GM20000 (cell line): ENCODE data around the gene ADSS1.

Experiments used
- DNase-seq: peaks from one replicate; pipeline ENCODE4 v3.0.0; 2012; ENCODE audit warnings: low spot score
- TF ChIP-seq, protein P1 (sequence below): IDR thresholded peaks from 2 replicates; pipeline ENCODE4 v1.5.1; 2012; ENCODE audit warnings: mild to moderate bottlenecking, control low read depth; ENCODE audit errors: extremely low read depth, missing control alignments

ADSS1 gene

DNA sequence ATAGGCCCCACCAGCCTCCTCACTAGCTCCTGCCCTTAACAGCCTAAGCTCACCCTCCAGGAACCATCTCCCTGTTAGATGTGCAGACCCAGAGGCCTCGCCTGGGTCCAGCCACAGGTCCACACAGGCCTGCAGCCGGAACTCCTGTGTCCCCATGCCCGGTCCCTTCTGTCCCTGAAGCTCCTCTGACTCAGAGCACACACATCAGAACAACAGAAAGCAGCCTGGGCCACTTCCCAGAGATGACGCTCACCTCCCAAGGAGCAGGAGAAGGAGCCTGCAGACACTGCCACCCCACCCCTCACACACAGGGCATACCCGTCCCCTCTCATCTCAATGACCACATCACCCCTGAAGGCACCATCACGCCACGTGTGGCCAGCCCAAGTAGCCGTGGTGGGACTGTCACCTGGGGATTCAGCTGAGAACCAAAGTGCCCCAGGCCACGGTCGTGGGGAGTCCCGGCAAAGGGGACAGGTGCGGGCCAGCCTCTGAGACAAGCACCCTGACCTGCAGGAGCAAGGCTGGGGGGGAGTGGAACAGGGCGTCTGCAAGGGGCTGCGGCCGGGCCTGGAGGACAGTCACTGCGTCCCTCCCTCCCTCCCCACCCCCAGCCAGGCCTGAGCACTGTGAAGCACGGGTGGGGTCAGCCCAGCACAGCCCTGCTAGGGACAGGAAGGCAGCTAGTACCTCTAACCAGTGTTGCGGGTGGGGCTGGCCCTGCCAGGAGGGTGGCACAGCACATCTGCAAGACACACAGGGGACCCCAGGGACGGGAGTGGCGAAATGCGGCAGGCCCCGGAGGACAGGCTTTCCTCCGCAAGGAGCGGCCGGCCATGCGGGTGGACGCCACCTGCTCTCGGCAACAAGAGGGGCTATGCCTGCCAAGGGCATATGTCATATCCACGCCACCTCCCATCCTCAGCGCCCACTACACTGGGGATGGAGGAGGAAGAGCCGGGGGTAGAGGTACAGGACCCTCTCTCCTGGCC lies 66.0 kb downstream of the ADSS1 start:
- no peak for DNase-seq
- TF ChIP-seq, protein P1, sequence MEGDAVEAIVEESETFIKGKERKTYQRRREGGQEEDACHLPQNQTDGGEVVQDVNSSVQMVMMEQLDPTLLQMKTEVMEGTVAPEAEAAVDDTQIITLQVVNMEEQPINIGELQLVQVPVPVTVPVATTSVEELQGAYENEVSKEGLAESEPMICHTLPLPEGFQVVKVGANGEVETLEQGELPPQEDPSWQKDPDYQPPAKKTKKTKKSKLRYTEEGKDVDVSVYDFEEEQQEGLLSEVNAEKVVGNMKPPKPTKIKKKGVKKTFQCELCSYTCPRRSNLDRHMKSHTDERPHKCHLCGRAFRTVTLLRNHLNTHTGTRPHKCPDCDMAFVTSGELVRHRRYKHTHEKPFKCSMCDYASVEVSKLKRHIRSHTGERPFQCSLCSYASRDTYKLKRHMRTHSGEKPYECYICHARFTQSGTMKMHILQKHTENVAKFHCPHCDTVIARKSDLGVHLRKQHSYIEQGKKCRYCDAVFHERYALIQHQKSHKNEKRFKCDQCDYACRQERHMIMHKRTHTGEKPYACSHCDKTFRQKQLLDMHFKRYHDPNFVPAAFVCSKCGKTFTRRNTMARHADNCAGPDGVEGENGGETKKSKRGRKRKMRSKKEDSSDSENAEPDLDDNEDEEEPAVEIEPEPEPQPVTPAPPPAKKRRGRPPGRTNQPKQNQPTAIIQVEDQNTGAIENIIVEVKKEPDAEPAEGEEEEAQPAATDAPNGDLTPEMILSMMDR, result no peak

DNA sequence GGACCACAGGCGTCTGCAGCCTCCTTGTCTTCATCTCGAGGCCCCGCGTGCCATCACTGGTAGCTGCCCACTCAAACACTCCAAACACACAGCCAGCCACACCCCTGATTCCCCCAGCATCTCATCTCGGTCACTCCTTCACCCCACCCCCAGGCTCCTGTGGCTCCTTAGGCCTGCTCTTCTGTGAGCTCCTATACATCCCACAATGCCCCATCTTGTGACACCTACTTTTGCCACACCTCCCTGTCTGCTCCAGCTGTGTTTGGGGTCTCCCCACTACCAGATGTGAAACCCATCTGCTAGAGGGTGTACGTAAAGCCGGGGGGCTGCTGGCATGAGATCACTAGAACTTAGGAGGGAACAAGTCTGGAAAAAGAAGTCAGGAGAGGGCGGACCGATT lies 67.4 kb downstream of the ADSS1 start:
- DNase-seq, result no peak
- TF ChIP-seq, protein P1, result no peak

DNA sequence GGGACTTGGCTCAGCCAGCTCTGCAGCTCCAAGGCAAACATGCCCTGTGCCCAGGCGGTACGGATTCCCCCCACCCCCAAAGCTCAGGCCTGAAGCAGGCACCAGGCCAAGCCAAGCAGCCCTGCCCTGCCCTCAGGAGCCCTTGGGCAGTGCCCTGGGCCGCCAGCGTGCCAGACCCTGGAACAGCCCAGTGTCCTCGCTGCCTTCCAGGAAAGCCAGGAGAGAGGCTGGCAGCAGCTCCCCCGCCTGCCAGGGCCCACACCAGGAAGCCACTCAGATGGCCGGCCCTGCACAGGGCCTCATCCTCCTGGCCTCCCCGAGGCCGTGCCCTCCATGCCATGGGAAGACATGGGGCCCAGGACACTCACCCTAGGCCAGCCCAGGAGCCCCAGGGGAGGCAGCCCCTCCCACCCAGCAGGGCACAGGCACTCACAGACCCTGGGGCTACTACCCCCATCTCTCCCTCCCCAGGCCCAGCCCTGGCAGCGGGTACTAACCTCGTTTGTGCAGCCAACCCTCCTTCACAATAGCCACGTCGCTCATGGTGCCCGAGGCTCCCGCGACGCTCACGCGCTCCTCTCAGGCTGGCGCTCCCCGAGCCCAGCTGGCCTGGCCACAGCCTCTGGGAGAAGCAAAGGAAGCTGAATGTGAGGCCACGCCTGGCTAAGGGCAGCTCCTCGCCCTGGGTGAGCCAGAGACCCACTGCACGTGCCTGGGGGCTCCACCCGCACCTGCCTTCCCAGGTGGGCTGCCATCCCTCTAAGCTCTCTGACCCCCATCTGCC lies 68.3 kb downstream of the ADSS1 start:
- DNase-seq, result no peak
- TF ChIP-seq, protein P1, result no peak

DNA sequence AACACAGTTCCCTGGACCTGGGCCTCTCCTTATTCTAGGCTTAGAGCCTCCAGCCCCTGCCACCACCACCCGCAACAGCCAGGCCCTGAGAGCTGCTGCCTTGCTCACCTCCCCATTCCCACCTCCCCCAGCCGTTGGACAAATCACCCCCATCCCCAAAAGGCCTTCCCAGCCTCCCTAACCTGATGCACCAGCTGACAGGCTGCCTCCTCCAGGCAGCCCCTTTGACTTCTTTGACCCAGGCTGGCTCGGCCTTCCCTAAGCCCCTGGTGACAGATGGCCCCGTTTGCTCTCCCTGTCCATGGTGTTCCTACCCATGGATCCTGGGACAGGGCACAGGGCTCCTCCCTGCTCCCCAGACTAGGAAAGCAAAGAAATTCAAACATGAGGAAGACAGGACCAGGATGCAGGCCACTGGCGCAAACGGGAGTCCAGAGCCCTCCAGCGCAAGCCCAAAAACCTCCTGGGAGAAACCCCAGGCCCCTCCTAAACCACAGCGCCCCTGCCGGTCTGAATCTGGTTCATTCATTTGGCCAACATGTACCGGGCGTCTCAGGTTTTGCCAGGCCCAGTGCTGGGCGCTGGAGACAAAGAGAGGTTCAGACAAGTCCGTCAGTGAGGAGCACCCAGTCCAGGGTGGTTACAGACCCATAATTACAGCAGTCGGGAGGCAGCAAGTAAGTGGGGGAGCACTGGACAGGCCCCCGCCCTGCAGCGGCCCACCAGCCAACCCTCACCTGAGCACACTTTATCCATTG lies 69.1 kb downstream of the ADSS1 start:
- DNase-seq, result no peak

DNA sequence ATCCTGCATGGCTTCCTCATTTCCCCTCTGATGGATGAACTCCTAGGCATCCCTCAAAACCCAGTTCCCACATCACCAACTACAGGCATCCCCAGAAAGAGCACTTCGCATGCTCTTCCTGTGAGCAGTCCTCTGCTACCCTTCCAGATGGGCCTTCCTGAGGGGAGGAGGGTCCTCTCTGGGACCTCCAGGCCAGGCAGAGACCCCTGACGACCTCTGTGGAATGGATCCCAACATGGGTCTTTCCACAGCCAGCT lies 69.6 kb downstream of the ADSS1 start:
- no peak for DNase-seq
- TF ChIP-seq, protein P1, result no peak

More for the DNA sequence above, 69.1 kb downstream of the ADSS1 start:
- TF ChIP-seq, protein P1, result no peak

DNA sequence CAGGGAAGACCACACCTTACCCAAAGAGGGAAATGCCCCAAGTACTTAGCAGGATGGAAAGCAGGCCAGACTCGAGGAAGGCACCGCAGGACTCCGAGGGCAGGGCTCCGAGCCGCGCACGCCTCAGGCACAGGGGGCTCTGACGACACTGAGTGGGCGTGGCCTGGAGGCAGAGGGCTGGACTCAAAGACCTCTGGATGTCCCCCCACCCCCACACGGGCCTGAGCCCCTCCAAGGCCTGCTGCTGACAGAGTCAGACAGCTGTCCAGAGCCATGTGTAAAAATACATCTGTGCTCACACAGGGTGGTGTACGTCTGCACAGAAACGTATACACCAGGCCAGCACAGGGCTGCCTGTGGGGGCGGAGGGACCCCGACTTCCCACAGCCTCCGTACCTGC lies 70.1 kb downstream of the ADSS1 start:
- no peak for DNase-seq
- TF ChIP-seq, protein P1, result no peak
